HEK293 (cell line): Measurements from ENCODE around the gene PSEN1.
A peak's percentile ranks its signal among the peaks of the same experiment; 100 is the strongest.

ENCODE experiments used
- CTCF ChIP-seq: fragments of 450-650 bp; formaldehyde crosslinking; IDR thresholded peaks from 2 replicates; pipeline ENCODE4 v1.5.1; 2016; ENCODE audit warnings: missing biosample characterization, missing genetic modification characterization
- PRDM1 ChIP-seq: fragments of 450-650 bp; formaldehyde crosslinking; IDR thresholded peaks from 2 replicates; pipeline ENCODE4; 2016; ENCODE audit warnings: missing biosample characterization, missing genetic modification characterization
- TCF7L2 ChIP-seq: IDR thresholded peaks from 2 replicates; pipeline ENCODE4 v1.6.1; 2011; ENCODE audit warnings: low read depth, mild to moderate bottlenecking, inconsistent platforms, low read length, moderate library complexity, borderline replicate concordance
- YY1 ChIP-seq: fragments of 450-650 bp; formaldehyde crosslinking; IDR thresholded peaks from 2 replicates; pipeline ENCODE4 v1.5.1; 2018; ENCODE audit warnings: missing biosample characterization, missing genetic modification characterization
- ZNF426 ChIP-seq: fragments of 450-650 bp; formaldehyde crosslinking; IDR thresholded peaks from 2 replicates; pipeline ENCODE4 v1.5.1; 2017; ENCODE audit warnings: missing biosample characterization, missing genetic modification characterization, mild to moderate bottlenecking, inconsistent platforms, moderate library complexity
- ZNF626 ChIP-seq: fragments of 450-650 bp; sonication (Bioruptor Pico); formaldehyde crosslinking; IDR thresholded peaks from 2 replicates; pipeline ENCODE4 v1.5.1; 2018; ENCODE audit warnings: missing biosample characterization, missing genetic modification characterization, inconsistent platforms
- ZNF639 ChIP-seq: fragments of 450-650 bp; formaldehyde crosslinking; IDR thresholded peaks from 2 replicates; pipeline ENCODE4 v1.5.1; 2016; ENCODE audit warnings: missing biosample characterization, missing genetic modification characterization
- ZNF768 ChIP-seq: fragments of 450-650 bp; formaldehyde crosslinking; IDR thresholded peaks from 2 replicates; pipeline ENCODE4 v1.5.1; 2018; ENCODE audit warnings: missing biosample characterization, mild to moderate bottlenecking, missing genetic modification characterization
- TF ChIP-seq, protein P1 (sequence below): fragments of 450-650 bp; formaldehyde crosslinking; IDR thresholded peaks from 2 replicates; pipeline ENCODE4 v1.5.1; 2016; ENCODE audit warnings: missing biosample characterization, missing genetic modification characterization

GRCh38 chr14:73102806-73103497, 33.4 kb upstream of the PSEN1 start:
- no peak for TF ChIP-seq CTCF
- no peak for TF ChIP-seq ZNF639
- no peak for TF ChIP-seq ZNF626
- TF ChIP-seq YY1 (tag by site-specific recombination): no peak
- no peak for TF ChIP-seq ZNF426
- TF ChIP-seq, protein P1, sequence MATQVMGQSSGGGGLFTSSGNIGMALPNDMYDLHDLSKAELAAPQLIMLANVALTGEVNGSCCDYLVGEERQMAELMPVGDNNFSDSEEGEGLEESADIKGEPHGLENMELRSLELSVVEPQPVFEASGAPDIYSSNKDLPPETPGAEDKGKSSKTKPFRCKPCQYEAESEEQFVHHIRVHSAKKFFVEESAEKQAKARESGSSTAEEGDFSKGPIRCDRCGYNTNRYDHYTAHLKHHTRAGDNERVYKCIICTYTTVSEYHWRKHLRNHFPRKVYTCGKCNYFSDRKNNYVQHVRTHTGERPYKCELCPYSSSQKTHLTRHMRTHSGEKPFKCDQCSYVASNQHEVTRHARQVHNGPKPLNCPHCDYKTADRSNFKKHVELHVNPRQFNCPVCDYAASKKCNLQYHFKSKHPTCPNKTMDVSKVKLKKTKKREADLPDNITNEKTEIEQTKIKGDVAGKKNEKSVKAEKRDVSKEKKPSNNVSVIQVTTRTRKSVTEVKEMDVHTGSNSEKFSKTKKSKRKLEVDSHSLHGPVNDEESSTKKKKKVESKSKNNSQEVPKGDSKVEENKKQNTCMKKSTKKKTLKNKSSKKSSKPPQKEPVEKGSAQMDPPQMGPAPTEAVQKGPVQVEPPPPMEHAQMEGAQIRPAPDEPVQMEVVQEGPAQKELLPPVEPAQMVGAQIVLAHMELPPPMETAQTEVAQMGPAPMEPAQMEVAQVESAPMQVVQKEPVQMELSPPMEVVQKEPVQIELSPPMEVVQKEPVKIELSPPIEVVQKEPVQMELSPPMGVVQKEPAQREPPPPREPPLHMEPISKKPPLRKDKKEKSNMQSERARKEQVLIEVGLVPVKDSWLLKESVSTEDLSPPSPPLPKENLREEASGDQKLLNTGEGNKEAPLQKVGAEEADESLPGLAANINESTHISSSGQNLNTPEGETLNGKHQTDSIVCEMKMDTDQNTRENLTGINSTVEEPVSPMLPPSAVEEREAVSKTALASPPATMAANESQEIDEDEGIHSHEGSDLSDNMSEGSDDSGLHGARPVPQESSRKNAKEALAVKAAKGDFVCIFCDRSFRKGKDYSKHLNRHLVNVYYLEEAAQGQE: no peak
- no peak for TF ChIP-seq ZNF768 (tag by site-specific recombination)
- TF ChIP-seq TCF7L2: no peak
- TF ChIP-seq PRDM1 (tag by site-specific recombination): peak; percentile 88
